Common myeloid progenitor, CD34-positive (primary cell): ENCODE results near the gene PIH1D1.
"Not testable (repeated sequence)": the region's sequence is repeated elsewhere in the genome, so short reads cannot be mapped to it uniquely, and the experiment has no call there.

ENCODE experiments used
- CTCF ChIA-PET: fragments of 350-600 bp; sonication (Branson Sonifier 250); formaldehyde crosslinking; loops from one replicate; lab custom pipeline; 2021; ENCODE audit warnings: antibody characterized with exemption; lab: Charles Lee
- POLR2A ChIA-PET: fragments of 350-600 bp; sonication (Branson Sonifier 250); formaldehyde crosslinking; loops from one replicate; lab custom pipeline; 2021; ENCODE audit warnings: antibody characterized with exemption; lab: Charles Lee
- DNase-seq, 3 donors: peaks; one replicate each; pipeline versions ENCODE4 v3.0.0 to v3.0.0-alpha.2; 2013
- H3K27ac ChIP-seq, 2 experiments: 1 replicate in 1 of 2; 2 replicates in 1 of 2; pipeline ENCODE4 v1.7.0; 2013; ENCODE audit warnings: inconsistent platforms in 2 of 2, low read length in 2 of 2, mild to moderate bottlenecking in 2 of 2, low read depth in 1 of 2, moderate library complexity in 1 of 2; ENCODE audit not compliant: severe bottlenecking in 2 of 2, insufficient read depth in 1 of 2, poor library complexity in 1 of 2
- H3K27me3 ChIP-seq, 5 experiments: replicated peaks in 2 of 5; 1 replicate in 3 of 5; 2 replicates in 2 of 5; pipeline versions ENCODE4 v1.6.1 to v1.7.0; 2013; ENCODE audit warnings: low read length in 4 of 5, mild to moderate bottlenecking in 2 of 5, moderate library complexity in 2 of 5, inconsistent platforms in 1 of 5; ENCODE audit not compliant: insufficient read depth in 5 of 5, control insufficient read depth in 4 of 5
- H3K36me3 ChIP-seq, 4 experiments: 1 replicate in 2 of 4; 2 replicates in 2 of 4; pipeline versions ENCODE4 v1.6.1 to v1.7.0; 2013; ENCODE audit warnings: low read length in 3 of 4, control low read depth in 1 of 4, mild to moderate bottlenecking in 1 of 4; ENCODE audit not compliant: control insufficient read depth in 4 of 4, insufficient read depth in 4 of 4
- H3K4me1 ChIP-seq, 4 experiments: 1 replicate in 3 of 4; 2 replicates in 1 of 4; pipeline versions ENCODE4 v1.6.1 to v1.7.1; 2013; ENCODE audit warnings: low read length in 3 of 4, mild to moderate bottlenecking in 3 of 4, control low read depth in 1 of 4, inconsistent platforms in 1 of 4, moderate library complexity in 1 of 4; ENCODE audit not compliant: control insufficient read depth in 4 of 4, insufficient read depth in 4 of 4; ENCODE audit errors: control extremely low read depth in 1 of 4
- H3K4me3 ChIP-seq, 7 experiments: 1 replicate in 4 of 7; 2 replicates in 3 of 7; pipeline versions ENCODE4 v1.5.1 to v1.7.0; 2013; ENCODE audit warnings: mild to moderate bottlenecking in 7 of 7, low read length in 6 of 7, moderate library complexity in 6 of 7, inconsistent platforms in 2 of 7, low read depth in 2 of 7, control low read depth in 1 of 7; ENCODE audit not compliant: insufficient read depth in 4 of 7, control insufficient read depth in 1 of 7; ENCODE audit errors: extremely low read depth in 1 of 7
- H3K9me3 ChIP-seq, 5 experiments: 1 replicate in 4 of 5; 2 replicates in 1 of 5; pipeline versions ENCODE4 v1.6.1 to v1.7.1; 2013; ENCODE audit warnings: low read length in 4 of 5, mild to moderate bottlenecking in 2 of 5, inconsistent platforms in 1 of 5, low read depth in 1 of 5, moderate library complexity in 1 of 5; ENCODE audit not compliant: control insufficient read depth in 4 of 5, insufficient read depth in 2 of 5; ENCODE audit errors: control extremely low read depth in 1 of 5
- WGBS: methylation state at CpG from one replicate; pipeline ENCODE4 v1.1.5; 2013; ENCODE audit not compliant: insufficient coverage; 5-methylcytosine and 5-hydroxymethylcytosine counted together

The PIH1D1 gene

DNA sequence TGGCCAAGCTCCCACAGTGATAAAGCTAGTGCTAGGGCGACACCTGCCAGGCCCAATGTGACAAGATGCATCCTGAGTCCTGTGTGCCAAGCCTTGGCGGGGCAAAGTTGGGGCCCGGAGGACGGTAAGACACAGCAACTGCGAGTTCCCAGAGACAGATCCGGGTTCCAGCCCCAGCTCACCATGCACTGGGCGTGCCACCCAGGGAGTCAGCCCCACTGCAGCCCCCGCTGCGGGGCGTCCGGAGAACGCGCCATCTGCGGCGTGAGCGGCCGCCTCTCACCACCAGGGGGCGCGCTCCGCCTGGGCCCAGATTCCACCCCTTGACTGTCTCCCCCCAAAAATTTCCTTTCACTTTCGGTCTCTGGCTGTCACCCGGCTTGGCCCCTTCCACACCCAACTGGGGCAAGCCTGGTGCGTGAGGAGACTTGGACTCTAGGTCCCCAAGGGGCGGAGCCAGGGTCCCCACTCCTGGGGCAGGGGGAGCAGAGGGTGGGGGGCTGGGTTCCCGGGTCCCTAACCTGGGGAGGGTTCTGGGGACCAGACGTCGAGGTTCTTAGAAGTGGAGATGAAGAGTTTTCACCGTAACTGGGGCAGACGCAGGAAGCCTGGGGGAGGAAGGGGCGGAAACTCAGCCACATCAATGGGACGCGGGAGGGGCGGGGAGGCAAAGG, 22.4 kb upstream of the PIH1D1 start, which contains the start of gene FLT3LG:
Gene FLT3LG (plus strand): TSS at position 348 of the 674 bp plus-strand sequence. CDS start 425 bp downstream, outside the sequence.
- DNase-seq: peak; percentile 88 to 93 (median 92)
- Histone ChIP-seq H3K4me3 (peak within 1 kb of the TSS; percentile 51 to 81 (median 65)), H3K9me3 (no peaks in the 10 kb centered on the region), H3K27me3 (no peaks in the 10 kb centered on the region), H3K36me3 (peaks cover 0 to 3% (median 0%) of the 10 kb centered on the region in 4 experiments), H3K4me1 (peaks cover 4 to 56% (median 51%) of the 10 kb centered on the region in 4 experiments), H3K27ac (peak within 1 kb of the TSS in 1 of 2 experiments; percentile 79)
- ChIA-PET POLR2A (interaction anchor here (0.6 to 1.1 kb wide), 3 partner anchors 21 to 275 kb away, joined by 3 to 4 read pairs (median 4); partner anchors contain the start of gene ALDH16A1), CTCF (interaction anchor here (0.7 to 2.5 kb wide), 22 partner anchors 9 to 248 kb away, joined by 3 to 23 read pairs (median 4); partner anchors contain the start of genes ALDH16A1, NOSIP and PIH1D1)
- WGBS: 0% methylated on average over 20 of the region's 33 CpGs

- not testable (repeated sequence) for H3K27me3 ChIP-seq
- CTCF ChIA-PET: interaction anchor here (0.7 to 2.5 kb wide), 22 partner anchors 8 to 247 kb away, joined by 3 to 23 read pairs (median 4); partner anchors contain the start of genes ALDH16A1, NOSIP and PIH1D1
These were observed 21.9 kb upstream of the PIH1D1 start for GRCh38 chr19:49473501-49473867.

GRCh38 chr19:49472936-49473335, 21.3 kb upstream of the PIH1D1 start:
- peaks cover 4 to 66% (median 59%) of the 10 kb centered on the region in 4 experiments for H3K4me1 ChIP-seq
- ChIA-PET CTCF (interaction anchor here (0.7 to 2.5 kb wide), 16 partner anchors 10 to 151 kb away, joined by 3 to 23 read pairs (median 4); partner anchors contain the start of genes ALDH16A1, NOSIP and PIH1D1), POLR2A (interaction anchor here (0.5 kb wide), 2 partner anchors 15 to 101 kb away, joined by 3 to 4 read pairs; no protein-coding TSS in a partner anchor)
- H3K4me3 ChIP-seq: no peak overlapping the region
- 77% methylated on average over 9 of the region's 9 CpGs for WGBS
- DNase-seq: no peak
- H3K9me3 ChIP-seq: no peaks in the 10 kb centered on the region
- peaks cover 0 to 4% (median 1%) of the 10 kb centered on the region in 4 experiments for H3K36me3 ChIP-seq
- no peak overlapping the region for H3K27ac ChIP-seq
- H3K27me3 ChIP-seq: no peaks in the 10 kb centered on the region

More at GRCh38 chr19:49473501-49473867, 21.9 kb upstream of the PIH1D1 start:
- Histone ChIP-seq H3K4me1 (peaks cover 4 to 61% (median 54%) of the 10 kb centered on the region in 4 experiments), H3K4me3 (peak overlapping the region in 5 of 7 experiments; percentile 60 to 81 (median 72))
- H3K36me3 ChIP-seq, DNase-seq, H3K27ac ChIP-seq, H3K9me3 ChIP-seq: not testable (repeated sequence)
- WGBS: 86% methylated on average over 9 of the region's 9 CpGs
- POLR2A ChIA-PET: interaction anchor here (0.6 to 1.1 kb wide), 3 partner anchors 20 to 274 kb away, joined by 3 to 4 read pairs (median 4); partner anchors contain the start of gene ALDH16A1

GRCh38 chr19:49470615-49470978, 19.0 kb upstream of the PIH1D1 start:
- no peak overlapping the region for H3K4me3 ChIP-seq
- no peak for DNase-seq
- H3K27me3 ChIP-seq: no peaks in the 10 kb centered on the region
- 50% methylated on average over 6 of the region's 8 CpGs for WGBS
- CTCF ChIA-PET: interaction anchor here (1.0 to 3.2 kb wide), 16 partner anchors 8 to 245 kb away, joined by 3 to 23 read pairs (median 4); partner anchors contain the start of genes ALDH16A1 and PIH1D1
- POLR2A ChIA-PET: interaction anchor here (0.8 to 2.0 kb wide), 3 partner anchors 12 to 19 kb away, joined by 3 to 9 read pairs (median 4); partner anchors contain the start of genes ALDH16A1 and PIH1D1
- H3K4me1 ChIP-seq: peaks cover 4 to 62% (median 53%) of the 10 kb centered on the region in 4 experiments
- peak overlapping the region in 1 of 2 experiments; percentile 57 for H3K27ac ChIP-seq
- no peaks in the 10 kb centered on the region for H3K9me3 ChIP-seq
- H3K36me3 ChIP-seq: peaks cover 2 to 13% (median 6%) of the 10 kb centered on the region in 4 experiments

- POLR2A ChIA-PET: interaction anchor here (0.8 to 2.0 kb wide), 3 partner anchors 12 to 18 kb away, joined by 3 to 9 read pairs (median 4); partner anchors contain the start of genes ALDH16A1 and PIH1D1
- peak overlapping the region; percentile 11 to 57 for H3K27ac ChIP-seq
- H3K36me3 ChIP-seq: peaks cover 2 to 18% (median 9%) of the 10 kb centered on the region in 4 experiments
- WGBS: 18% methylated on average over 15 of the region's 25 CpGs
- no peaks in the 10 kb centered on the region for H3K27me3 ChIP-seq
- peak; percentile 89 to 97 (median 97) for DNase-seq
- peak overlapping the region in 2 of 7 experiments; percentile 28 to 36 for H3K4me3 ChIP-seq
- no peaks in the 10 kb centered on the region for H3K9me3 ChIP-seq
- H3K4me1 ChIP-seq: peaks cover 4 to 56% (median 51%) of the 10 kb centered on the region in 4 experiments
- CTCF ChIA-PET: interaction anchor here (1.0 to 3.2 kb wide), 16 partner anchors 9 to 245 kb away, joined by 3 to 23 read pairs (median 4); partner anchors contain the start of genes ALDH16A1 and PIH1D1
These were observed 18.4 kb upstream of the PIH1D1 start for GRCh38 chr19:49469828-49470614.

- ChIA-PET CTCF (interaction anchor here (0.7 to 3.2 kb wide), 5 partner anchors 13 to 150 kb away, joined by 3 to 23 read pairs (median 5); partner anchors contain the start of genes ALDH16A1 and PIH1D1), POLR2A (interaction anchor here (0.6 to 2.0 kb wide), 2 partner anchors 15 to 65 kb away, joined by 3 to 9 read pairs; partner anchors contain the start of gene ALDH16A1)
- Histone ChIP-seq H3K4me3 (no peak overlapping the region), H3K36me3 (peaks cover 2 to 29% (median 17%) of the 10 kb centered on the region in 4 experiments), H3K4me1 (peaks cover 4 to 47% (median 44%) of the 10 kb centered on the region in 4 experiments), H3K9me3 (no peaks in the 10 kb centered on the region), H3K27me3 (no peaks in the 10 kb centered on the region), H3K27ac (peak overlapping the region; percentile 36 to 61)
- WGBS: 38% methylated on average over 14 of the region's 15 CpGs
- peak; percentile 93 to 98 (median 96) for DNase-seq
These were observed 17.3 kb upstream of the PIH1D1 start for GRCh38 chr19:49468746-49469447.
